Hepatocyte (in vitro differentiated cells): Measurements from ENCODE around the gene APOC1. TPM values are rescaled to one million over a fixed set of nuclear protein-coding genes. Genes with fewer than 3 reads are reported as not detected.
"Not testable (repeated sequence)": the region's sequence is repeated elsewhere in the genome, so short reads cannot be mapped to it uniquely, and the experiment has no call there.

Experiments used
- DNase-seq: peaks from one replicate; pipeline ENCODE4 v3.0.0-alpha.2; 2016; ENCODE audit warnings: low spot score
- H2AFZ ChIP-seq: fragments of 200-600 bp; sonication (generic); 2 replicates; pipeline ENCODE4 v1.6.0; 2016; ENCODE audit warnings: antibody characterized with exemption, mild to moderate bottlenecking
- H3K27ac ChIP-seq: fragments of 200-600 bp; sonication (generic); 2 replicates; pipeline ENCODE4 v1.5.1; 2016; ENCODE audit warnings: mild to moderate bottlenecking
- H3K27me3 ChIP-seq: fragments of 200-600 bp; sonication (generic); 2 replicates; pipeline ENCODE4 v1.6.1; 2016
- H3K36me3 ChIP-seq: fragments of 200-600 bp; sonication (generic); replicated peaks from 2 replicates; pipeline ENCODE4 v1.5.1; 2016; ENCODE audit warnings: low read depth; ENCODE audit not compliant: insufficient read depth
- H3K4me1 ChIP-seq: fragments of 200-600 bp; sonication (generic); 2 replicates; pipeline ENCODE4 v1.5.1; 2016; ENCODE audit warnings: mild to moderate bottlenecking, moderate library complexity; ENCODE audit not compliant: insufficient read depth
- H3K4me2 ChIP-seq: fragments of 200-600 bp; sonication (generic); 2 replicates; pipeline ENCODE4 v1.6.0; 2016
- H3K4me3 ChIP-seq: fragments of 200-600 bp; sonication (generic); 2 replicates; pipeline ENCODE4 v1.5.1; 2016; ENCODE audit warnings: mild to moderate bottlenecking
- H3K79me2 ChIP-seq: fragments of 200-600 bp; sonication (generic); 2 replicates; pipeline ENCODE4 v1.6.0; 2017; ENCODE audit warnings: mild to moderate bottlenecking
- H3K9me2 ChIP-seq: fragments of 200-600 bp; sonication (generic); replicated peaks from 2 replicates; pipeline ENCODE4 v1.6.0; 2017; ENCODE audit warnings: mild to moderate bottlenecking; ENCODE audit not compliant: insufficient read depth
- H3K9me3 ChIP-seq: fragments of 200-600 bp; sonication (generic); 2 replicates; pipeline ENCODE4 v1.5.1; 2016; ENCODE audit warnings: low read depth, mild to moderate bottlenecking
- H4K20me1 ChIP-seq: fragments of 200-600 bp; sonication (generic); 2 replicates; pipeline ENCODE4 v1.6.0; 2016; ENCODE audit warnings: mild to moderate bottlenecking; ENCODE audit not compliant: insufficient read depth, poor library complexity, severe bottlenecking
- CTCF ChIP-seq: fragments of 200-600 bp; sonication (generic); IDR thresholded peaks from 2 replicates; pipeline ENCODE4 v1.5.1; 2016; ENCODE audit warnings: antibody characterized with exemption, mild to moderate bottlenecking; ENCODE audit not compliant: poor library complexity
- EZH2 ChIP-seq: fragments of 200-600 bp; sonication (generic); IDR thresholded peaks from 2 replicates; pipeline ENCODE4 v1.6.1; 2016; ENCODE audit warnings: antibody characterized with exemption, mild to moderate bottlenecking, borderline replicate concordance
- EZH2phosphoT487 ChIP-seq: fragments of 200-600 bp; sonication (generic); IDR thresholded peaks from one replicate; pipeline ENCODE4 v1.6.1; 2018; ENCODE audit warnings: antibody characterized with exemption, mild to moderate bottlenecking, low read depth, moderate library complexity; ENCODE audit not compliant: unreplicated experiment, severe bottlenecking
- whole genome bisulfite sequencing: methylation state at CpG from one replicate; pipeline ENCODE4 v1.1.6; 2016; ENCODE audit warnings: low lambda C conversion rate; ENCODE audit errors: missing lambda C conversion rate; 5-methylcytosine and 5-hydroxymethylcytosine counted together
- polyA plus RNA-seq: library from polyadenylated mRNA; unstranded; fragments of >200 nt; fragmentation: Nextera tagmentation; extraction: Ambion mirVana; gene quantifications from 2 replicates; pipeline ENCODE4 v1.2.1, GENCODE V29; 2016
- total RNA-seq: library from RNA; depleted of rRNA; stranded (reverse); fragments of >200 nt; gene quantifications from 2 replicates; pipeline ENCODE4 v1.2.3, GENCODE V29; 2014

APOC1 gene
- total RNA-seq, result 330 and 390 TPM in 2 replicates
- 395 and 606 TPM in 2 replicates for polyA plus RNA-seq

- WGBS, result 8% methylated on average over 20 of the region's 28 CpGs
- not testable (repeated sequence) for H4K20me1 ChIP-seq, H3K9me2 ChIP-seq, H3K27me3 ChIP-seq, H3K36me3 ChIP-seq, H3K79me2 ChIP-seq, H3K9me3 ChIP-seq
- H3K4me3 ChIP-seq, result peak within 1 kb of the TSS; percentile 11
- peak within 1 kb of the TSS; percentile 59 for H3K27ac ChIP-seq
- DNase-seq, result peak; percentile 93
- H3K4me2 ChIP-seq, result peak within 1 kb of the TSS; percentile 77
- H2AFZ ChIP-seq, result peak within 1 kb of the TSS; percentile 14
- H3K4me1 ChIP-seq, result peaks cover 18% of the 10 kb centered on the region
These were observed at the start of gene APOC1 for GRCh38 chr19:44914433-44915206. TSS of gene APOC1 (plus strand) at chr19:44914608. CDS start at chr19:44914892, 284 bp downstream.

- no peak for DNase-seq
- no peak overlapping the region for H2AFZ ChIP-seq
- no peaks in the 10 kb centered on the region for H3K36me3 ChIP-seq
- WGBS, result 99% methylated on average over 27 of the region's 27 CpGs
- H3K79me2 ChIP-seq, result peaks cover 64% of the 10 kb centered on the region
- H3K4me1 ChIP-seq, result no peaks in the 10 kb centered on the region
- no peaks in the 10 kb centered on the region for H3K9me2 ChIP-seq
- H4K20me1 ChIP-seq, result peaks cover 14% of the 10 kb centered on the region
- H3K27me3 ChIP-seq, result no peaks in the 10 kb centered on the region
- H3K4me2 ChIP-seq, result no peak overlapping the region
- no peak overlapping the region for H3K4me3 ChIP-seq
- H3K27ac ChIP-seq, result no peak overlapping the region
- H3K9me3 ChIP-seq, result no peaks in the 10 kb centered on the region
- TF ChIP-seq EZH2phosphoT487, result no peak
- TF ChIP-seq CTCF, result no peak
These were observed 49.1 kb upstream of the APOC1 start for GRCh38 chr19:44865196-44865767.

GRCh38 chr19:44866664-44867063 lies 47.7 kb upstream of the APOC1 start:
- H3K27me3 ChIP-seq, result no peaks in the 10 kb centered on the region
- no peaks in the 10 kb centered on the region for H3K9me3 ChIP-seq
- WGBS, result 97% methylated on average over 4 of the region's 4 CpGs
- no peak overlapping the region for H3K4me3 ChIP-seq
- peaks cover 8% of the 10 kb centered on the region for H4K20me1 ChIP-seq
- H3K79me2 ChIP-seq, result peaks cover 59% of the 10 kb centered on the region
- no peak for DNase-seq
- H3K36me3 ChIP-seq, result no peaks in the 10 kb centered on the region
- H3K4me1 ChIP-seq, result peaks cover 5% of the 10 kb centered on the region
- TF ChIP-seq CTCF, result no peak
- TF ChIP-seq EZH2phosphoT487, result no peak
- no peak for TF ChIP-seq EZH2
- H2AFZ ChIP-seq, result no peak overlapping the region
- no peak overlapping the region for H3K27ac ChIP-seq
- H3K9me2 ChIP-seq, result no peaks in the 10 kb centered on the region
- H3K4me2 ChIP-seq, result no peak overlapping the region

- H2AFZ ChIP-seq, result no peak overlapping the region
- H3K4me2 ChIP-seq, result no peak overlapping the region
- peaks cover 9% of the 10 kb centered on the region for H4K20me1 ChIP-seq
- H3K36me3 ChIP-seq, result no peaks in the 10 kb centered on the region
- H3K27ac ChIP-seq, result no peak overlapping the region
- peaks cover 5% of the 10 kb centered on the region for H3K4me1 ChIP-seq
- peaks cover 58% of the 10 kb centered on the region for H3K79me2 ChIP-seq
- TF ChIP-seq EZH2phosphoT487 (no peak), EZH2 (no peak), CTCF (no peak)
- no peaks in the 10 kb centered on the region for H3K9me2 ChIP-seq
- no peaks in the 10 kb centered on the region for H3K27me3 ChIP-seq
- H3K4me3 ChIP-seq, result no peak overlapping the region
- WGBS, result 91% methylated on average over 12 of the region's 12 CpGs
- no peak for DNase-seq
- no peaks in the 10 kb centered on the region for H3K9me3 ChIP-seq
These were observed 46.8 kb upstream of the APOC1 start for GRCh38 chr19:44867578-44867977.
